Muscle layer of colon (tissue), 2 donors: ENCODE measurements around the gene TACC3.
A peak's percentile ranks its signal among the peaks of the same experiment; 100 is the strongest.

ENCODE experiments used
- H3K27ac ChIP-seq: one replicate; pipeline ENCODE4 v1.7.0; 2013; ENCODE audit warnings: low read depth, mild to moderate bottlenecking, low read length, moderate library complexity
- H3K27me3 ChIP-seq, 2 donors: one replicate each; pipeline ENCODE4 v1.7.0; 2013; ENCODE audit warnings: low read length in 2 of 2, mild to moderate bottlenecking in 2 of 2; ENCODE audit not compliant: insufficient read depth in 2 of 2, control insufficient read depth in 1 of 2
- H3K36me3 ChIP-seq: one replicate; pipeline ENCODE4 v1.7.0; 2013; ENCODE audit warnings: mild to moderate bottlenecking, low read length; ENCODE audit not compliant: insufficient read depth
- H3K4me1 ChIP-seq: one replicate; pipeline ENCODE4 v1.7.0; 2013; ENCODE audit warnings: mild to moderate bottlenecking, low read length; ENCODE audit not compliant: insufficient read depth
- H3K4me3 ChIP-seq, 2 donors: one replicate each; pipeline ENCODE4 v1.7.0; 2013; ENCODE audit warnings: low read length in 2 of 2, low read depth in 1 of 2, mild to moderate bottlenecking in 1 of 2, moderate library complexity in 1 of 2
- H3K9ac ChIP-seq: one replicate; pipeline ENCODE4 v1.7.0; 2013; ENCODE audit warnings: low read length
- H3K9me3 ChIP-seq: one replicate; pipeline ENCODE4 v1.7.0; 2013; ENCODE audit warnings: mild to moderate bottlenecking, low read length
- donor health status: abdominal sarcoma.
- donor health status: Adenocarcinoma of cecum.

Gene TACC3

DNA sequence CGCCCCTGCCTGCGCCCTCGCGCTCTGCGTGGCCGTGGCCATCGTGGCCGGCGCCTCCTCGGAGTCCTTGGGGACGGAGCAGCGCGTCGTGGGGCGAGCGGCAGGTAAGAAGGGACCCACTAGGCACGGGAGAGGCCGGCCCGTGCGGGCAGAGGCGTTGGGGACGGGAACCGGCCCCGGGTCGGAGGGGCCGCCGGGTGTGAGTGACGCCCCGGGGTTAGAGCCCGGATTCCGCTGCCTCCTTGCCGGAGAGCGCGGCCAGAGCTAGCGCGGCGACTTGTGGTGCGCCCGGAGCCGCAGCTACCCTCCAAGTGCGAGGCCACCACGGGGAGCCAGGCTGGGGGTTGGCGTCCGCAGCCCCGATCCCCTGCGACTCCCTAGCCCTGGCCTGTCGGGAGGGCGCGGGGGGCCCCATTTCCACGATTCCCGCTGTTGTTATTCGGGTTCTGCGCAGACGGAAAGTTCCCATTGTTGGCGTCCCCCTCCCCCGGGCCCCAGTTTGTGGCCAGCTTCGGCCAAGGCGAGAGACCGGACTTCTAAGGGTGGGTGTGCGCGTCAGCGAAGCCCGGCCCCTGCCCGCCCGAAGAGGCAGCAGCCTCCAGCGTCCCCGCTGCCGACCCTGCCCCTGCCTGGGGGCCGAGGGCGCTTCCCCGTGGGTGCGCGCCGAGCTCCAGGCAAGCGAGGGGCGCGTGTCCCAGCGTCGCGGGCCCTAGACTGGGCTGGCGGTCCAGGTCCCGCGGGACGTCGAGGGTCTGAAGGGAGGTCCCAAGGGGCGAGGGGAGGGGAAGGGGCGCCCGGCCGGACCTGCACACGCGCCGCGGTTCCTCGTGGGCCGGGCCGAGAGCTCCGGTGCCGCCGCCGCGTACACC, 72.9 kb downstream of the TACC3 start:
- Histone ChIP-seq H3K4me1 (no peaks in the 10 kb centered on the region), H3K9me3 (no peaks in the 10 kb centered on the region), H3K9ac (no peak overlapping the region), H3K27ac (no peak overlapping the region), H3K4me3 (peak overlapping the region in 1 of 2 donors; percentile 26), H3K27me3 (peaks cover 15 to 45% of the 10 kb centered on the region in 2 donors), H3K36me3 (no peaks in the 10 kb centered on the region)
